NCI-H2196 treated with DMSO at 0.1 percent for 48 hours (cell line): Measurements from ENCODE around the gene PCDHAC2.
A peak's percentile ranks its signal among the peaks of the same experiment; 100 is the strongest.

ENCODE experiments used
- DNase-seq: peaks from one replicate; lab custom pipeline; 2025; ENCODE audit not compliant: unreplicated experiment; lab: John Stamatoyannopoulos, UW

PCDHAC2 gene, protein sequence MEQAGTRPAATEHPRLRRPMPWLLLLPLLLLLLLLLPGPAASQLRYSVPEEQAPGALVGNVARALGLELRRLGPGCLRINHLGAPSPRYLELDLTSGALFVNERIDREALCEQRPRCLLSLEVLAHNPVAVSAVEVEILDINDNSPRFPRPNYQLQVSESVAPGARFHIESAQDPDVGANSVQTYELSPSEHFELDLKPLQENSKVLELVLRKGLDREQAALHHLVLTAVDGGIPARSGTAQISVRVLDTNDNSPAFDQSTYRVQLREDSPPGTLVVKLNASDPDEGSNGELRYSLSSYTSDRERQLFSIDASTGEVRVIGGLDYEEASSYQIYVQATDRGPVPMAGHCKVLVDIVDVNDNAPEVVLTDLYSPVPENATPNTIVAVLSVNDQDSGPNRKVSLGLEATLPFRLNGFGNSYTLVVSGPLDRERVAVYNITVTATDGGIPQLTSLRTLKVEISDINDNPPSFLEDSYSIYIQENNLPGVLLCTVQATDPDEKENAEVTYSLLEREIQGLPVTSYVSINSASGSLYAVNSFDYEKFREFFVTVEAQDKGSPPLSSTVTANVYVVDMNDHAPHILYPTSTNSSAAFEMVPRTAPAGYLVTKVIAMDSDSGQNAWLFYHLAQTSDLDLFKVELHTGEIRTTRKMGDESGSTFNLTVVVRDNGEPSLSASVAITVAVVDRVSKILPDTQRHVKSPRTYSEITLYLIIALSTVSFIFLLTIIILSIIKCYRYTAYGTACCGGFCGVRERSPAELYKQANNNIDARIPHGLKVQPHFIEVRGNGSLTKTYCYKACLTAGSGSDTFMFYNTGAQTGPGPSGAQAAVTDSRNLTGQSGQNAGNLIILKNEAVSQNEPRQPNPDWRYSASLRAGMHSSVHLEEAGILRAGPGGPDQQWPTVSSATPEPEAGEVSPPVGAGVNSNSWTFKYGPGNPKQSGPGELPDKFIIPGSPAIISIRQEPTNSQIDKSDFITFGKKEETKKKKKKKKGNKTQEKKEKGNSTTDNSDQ

DNA sequence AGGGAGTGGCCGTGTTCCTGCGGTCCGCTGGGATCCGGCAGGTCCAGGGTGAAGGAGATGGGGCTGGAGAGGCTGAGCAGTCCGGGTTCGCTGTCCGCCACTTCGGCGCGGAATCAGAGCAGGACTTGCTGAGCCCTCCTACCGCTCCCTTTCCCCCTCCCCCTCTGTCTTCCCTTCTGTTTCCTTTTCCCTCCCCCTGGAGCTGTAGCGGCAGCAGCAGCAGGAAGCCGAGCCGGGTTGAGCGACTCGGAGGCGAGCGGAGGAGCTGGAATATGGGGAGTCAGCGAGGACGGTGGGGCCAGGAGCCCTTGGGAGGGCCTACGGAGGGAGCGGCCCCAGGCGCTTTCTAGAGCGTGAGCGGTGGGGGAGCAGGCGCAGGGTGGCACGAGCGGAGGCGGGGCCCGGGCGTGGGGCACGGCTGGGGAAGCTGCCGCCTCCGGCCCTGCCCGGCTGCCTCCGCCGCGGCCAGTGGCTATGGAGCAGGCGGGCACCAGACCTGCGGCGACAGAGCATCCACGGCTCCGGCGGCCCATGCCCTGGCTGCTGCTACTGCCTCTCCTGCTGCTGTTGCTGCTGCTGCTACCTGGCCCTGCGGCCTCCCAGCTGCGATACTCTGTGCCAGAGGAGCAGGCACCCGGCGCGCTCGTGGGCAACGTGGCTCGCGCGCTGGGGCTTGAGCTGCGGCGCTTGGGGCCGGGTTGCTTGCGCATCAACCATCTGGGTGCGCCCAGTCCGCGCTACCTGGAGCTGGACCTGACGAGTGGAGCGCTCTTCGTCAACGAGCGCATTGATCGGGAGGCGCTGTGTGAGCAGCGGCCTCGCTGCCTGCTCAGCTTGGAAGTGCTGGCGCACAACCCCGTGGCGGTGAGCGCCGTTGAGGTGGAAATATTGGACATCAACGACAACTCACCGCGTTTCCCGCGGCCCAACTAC is at the start of gene PCDHAC2:
Gene PCDHAC2 (plus strand): TSS at position 184 of the 933 bp plus-strand sequence. CDS start 291 bp downstream, at position 475.
- peak; percentile 26 for DNase-seq

DNA sequence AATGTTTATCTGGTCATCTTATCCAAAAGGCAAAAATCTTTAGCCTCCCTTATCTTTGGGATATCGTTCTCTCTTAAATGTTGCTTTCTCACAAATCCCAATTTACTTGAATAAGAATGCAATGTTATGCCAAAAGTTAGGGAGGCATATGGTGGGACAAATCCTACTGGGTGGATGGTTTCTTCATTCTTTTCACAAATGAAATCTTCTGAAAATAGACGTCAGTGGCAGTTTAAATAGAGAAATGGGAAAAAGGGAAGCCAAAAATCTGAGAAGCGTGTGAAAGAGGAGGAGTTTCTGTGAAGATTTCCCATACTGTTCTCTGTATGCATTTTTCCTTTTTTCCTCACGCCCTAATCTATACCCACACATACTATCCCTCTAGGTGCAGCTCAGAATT is 42.7 kb upstream of the PCDHAC2 start:
- DNase-seq: no peak

DNA sequence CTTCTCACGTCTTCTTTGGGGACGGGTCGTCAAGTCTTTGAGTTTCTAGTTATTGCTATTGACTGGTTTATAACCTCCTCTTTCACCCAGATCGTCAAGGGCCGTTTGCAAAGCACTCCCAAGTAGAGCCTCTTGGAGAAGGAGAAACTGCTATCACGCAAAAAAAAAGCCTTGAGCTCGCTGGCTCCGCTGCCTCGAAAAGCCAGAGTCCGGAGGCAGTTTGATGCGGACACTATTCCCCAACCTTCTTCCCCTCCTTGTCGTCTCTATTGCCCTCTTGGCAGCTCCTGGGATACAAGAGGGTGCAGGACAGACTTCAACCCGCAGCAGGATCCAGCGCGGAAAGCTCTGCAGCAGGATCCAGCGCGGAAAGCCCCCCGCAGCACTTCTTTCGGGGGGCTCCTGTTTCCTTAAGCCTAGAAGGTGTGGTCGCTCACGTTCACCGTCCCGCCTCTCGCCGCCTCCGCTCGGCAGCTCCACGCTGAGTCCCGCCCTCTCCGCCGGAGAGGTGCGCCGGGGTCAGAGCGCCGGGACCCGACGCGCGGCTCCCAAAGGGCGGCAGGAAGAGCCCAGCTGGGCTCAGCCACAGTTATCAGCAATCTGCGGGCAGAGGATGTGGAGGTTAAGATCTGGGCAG is 40.4 kb upstream of the PCDHAC2 start, which contains the start of gene PCDHAC1:
Gene PCDHAC1 (plus strand): TSS at position 494 of the 637 bp plus-strand sequence. CDS start 594 bp downstream, outside the sequence.
- DNase-seq: peak; percentile 70

DNA sequence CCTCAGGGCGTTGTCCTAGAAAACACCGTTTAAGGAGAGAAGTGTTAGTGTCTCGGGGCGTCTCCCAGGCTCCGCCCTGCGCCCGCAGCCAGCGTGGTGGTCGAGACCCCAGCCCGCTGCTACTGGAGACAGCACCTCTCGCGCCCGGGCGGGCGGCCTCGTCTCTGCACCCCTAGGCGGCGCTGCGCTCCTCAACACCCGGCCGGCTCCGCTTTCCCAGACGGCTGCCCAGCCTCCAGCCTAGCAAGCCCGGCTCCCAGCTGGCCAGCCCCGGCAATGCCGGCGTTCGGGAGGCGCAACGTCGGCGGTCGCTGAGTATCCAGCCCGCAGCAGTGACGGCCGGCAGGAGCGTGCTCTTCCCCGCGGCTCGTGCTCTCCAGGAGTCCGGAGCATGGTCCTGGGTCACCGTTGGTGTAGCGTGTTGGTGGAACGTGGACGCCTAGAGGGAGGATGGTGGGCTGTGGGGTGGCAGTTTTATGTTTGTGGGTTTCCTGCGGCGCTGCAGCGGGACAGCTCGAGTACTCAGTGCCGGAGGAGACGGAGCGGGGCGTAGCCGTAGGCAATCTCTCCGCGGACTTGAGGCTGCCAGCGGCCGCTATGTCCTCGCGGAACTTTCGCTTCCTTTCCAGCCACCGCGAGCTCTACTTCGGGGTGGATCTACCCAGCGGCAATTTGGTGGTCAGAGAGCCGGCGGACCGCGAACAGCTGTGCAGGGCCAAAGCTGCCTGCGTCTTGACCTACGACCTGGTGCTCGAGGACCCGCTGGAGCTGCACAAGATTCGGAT is 39.6 kb upstream of the PCDHAC2 start:
- DNase-seq: peak; percentile 80

DNA sequence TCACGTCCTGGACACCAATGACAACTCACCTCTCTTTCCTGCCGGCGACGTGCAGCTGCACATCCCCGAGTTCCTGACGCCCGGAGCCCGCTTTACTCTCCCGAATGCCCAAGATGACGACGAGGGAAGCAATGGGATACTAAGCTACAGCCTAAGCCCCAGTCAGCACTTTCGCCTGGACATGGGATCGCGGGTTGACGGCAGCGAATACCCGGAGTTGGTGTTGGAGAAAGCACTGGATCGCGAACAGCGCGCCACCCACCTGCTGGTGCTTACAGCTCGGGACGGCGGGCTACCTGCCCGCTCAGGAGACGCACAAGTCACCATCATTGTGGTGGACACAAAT is 39.1 kb upstream of the PCDHAC2 start:
- DNase-seq: no peak

DNA sequence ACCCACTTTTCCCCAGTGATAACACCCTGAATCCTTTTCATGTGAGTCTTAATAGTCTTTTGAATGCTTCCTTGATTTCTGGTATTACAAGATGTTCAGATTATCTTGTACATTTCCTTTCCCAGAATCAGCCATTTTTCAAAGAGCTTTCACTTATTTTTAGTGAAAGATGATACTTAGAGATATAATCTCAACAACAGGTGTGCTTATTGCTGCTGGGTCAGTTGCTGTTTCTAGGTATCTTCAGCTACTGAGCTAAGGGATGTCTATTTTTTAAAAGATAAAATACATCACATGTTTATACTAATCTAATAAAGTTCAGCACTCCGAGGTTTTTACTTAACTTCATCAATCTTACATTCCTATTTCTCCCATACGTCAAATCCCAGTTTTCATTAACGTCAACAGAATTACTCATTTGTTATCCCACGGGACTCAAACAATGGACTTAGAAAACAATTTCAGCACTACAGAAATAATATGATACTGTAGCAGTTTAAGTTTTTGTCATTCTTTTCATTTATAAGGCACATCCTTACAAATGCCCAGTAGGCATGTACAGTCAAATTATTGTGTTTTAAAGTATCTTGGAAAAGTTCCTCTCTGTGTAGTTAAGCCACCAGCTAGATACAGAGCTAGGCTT is 31.2 kb upstream of the PCDHAC2 start:
- no peak for DNase-seq

DNA sequence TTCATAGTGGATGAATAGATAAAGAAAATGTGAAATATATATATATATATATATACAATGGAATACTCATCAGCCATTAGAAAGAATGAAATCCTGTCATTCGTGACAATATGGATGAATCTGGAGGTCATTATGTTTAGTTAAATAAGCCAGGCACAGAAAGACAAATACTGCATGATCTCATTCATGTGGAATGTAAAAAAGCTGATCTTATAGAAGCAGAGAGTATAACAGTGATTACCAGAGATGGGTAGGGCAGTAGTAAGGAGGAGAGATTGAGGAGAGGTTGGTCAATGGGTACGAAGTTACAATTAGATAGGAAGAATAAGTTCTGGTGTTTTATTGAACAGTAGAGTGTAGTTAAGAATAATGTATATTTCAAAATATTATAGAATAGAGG is 19.7 kb upstream of the PCDHAC2 start:
- no peak for DNase-seq

DNA sequence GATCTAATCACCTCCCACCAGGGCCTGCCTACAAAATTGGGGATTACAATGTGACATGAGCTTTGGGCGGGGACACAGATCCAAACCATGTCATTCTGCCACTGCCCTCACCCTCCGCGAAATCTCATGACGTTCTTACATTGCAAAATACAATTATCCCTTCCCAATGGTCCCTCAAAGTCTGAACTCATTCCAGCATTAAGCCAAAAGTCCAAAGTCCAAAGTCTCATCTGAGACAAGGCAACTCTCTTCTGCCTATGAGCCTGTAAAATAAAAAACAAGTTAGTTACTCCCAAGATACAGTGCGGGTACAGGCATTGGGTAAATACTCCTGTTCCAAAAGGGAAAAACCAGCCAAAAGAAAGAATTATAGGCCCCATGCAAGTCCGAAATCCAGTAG is 14.6 kb upstream of the PCDHAC2 start:
- no peak for DNase-seq

DNA sequence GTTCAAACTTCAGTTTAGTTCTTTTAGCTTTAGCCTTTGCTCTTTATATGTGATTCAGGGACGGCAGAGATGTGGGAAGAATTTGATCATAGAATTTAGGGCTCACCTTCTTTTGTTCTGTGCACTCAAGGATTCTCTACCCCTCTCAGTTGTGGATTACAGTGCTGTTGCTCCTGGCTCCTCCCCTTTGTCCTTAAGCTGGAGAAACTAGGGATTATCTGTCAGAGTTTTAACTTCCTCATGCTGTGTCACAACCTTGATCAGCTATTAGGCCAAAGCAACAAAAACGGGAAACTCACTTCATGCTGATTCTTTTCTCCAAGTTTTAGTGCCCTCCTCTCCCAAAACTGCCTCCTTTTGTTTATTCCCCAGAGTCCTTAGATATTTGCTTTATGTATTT is 13.0 kb upstream of the PCDHAC2 start:
- no peak for DNase-seq

DNA sequence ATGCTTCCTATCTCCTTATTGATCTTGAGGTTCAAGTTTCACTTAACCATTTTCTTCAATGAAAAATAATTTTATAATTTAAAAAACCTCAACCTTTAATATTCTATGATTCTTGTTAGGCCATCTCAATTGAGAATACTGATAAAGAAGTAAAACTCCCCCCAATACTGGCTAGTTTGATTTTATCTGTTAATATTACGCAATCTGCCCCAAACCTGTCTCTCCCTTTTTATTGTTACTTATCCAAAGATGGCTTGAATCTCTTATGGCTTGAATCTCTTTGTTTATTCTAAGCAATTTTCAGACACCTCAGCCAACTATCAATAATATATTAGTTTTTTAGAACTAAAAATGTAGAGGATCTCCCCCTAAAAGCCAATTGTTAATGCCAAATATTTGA is 4.1 kb upstream of the PCDHAC2 start:
- DNase-seq: no peak

DNA sequence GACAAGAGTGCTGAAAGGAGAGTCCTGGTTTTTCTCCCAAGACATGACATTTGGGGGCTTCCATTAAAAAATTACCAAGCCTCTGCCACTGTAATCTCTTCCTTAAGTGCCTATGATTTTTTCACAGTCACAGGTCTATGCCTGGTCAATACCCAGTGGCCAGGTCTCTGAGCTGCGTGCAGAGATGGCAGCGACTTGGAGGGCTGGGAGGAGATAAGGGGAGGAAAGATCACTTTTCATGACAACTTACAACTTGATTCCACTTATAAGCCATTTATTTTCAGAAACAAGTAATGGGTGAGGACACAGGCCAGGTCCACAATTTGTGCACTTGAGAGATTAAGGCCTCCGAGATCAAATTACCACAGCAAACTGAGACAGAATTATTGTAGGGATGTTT is 1.9 kb upstream of the PCDHAC2 start:
- DNase-seq: no peak

DNA sequence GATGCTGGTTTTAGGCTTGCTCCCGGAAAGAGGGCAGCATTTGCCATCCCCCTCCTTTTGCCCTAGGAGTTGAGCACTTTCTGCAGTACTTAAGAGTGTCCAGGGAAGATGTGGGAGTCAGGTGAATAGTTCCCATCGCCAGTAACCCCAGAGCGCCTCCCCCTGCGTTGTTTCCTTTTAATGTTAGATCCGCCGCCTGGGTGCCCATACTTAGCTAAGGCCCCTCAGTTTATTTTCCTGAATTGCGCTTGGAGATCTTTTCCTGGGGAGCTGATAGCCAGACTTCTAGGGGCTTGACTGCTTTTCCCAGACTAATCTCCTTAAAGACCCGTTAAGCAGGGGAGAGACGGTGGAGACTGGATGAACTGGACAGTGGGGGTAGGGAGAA is 377 bp upstream of the PCDHAC2 start:
- no peak for DNase-seq

DNA sequence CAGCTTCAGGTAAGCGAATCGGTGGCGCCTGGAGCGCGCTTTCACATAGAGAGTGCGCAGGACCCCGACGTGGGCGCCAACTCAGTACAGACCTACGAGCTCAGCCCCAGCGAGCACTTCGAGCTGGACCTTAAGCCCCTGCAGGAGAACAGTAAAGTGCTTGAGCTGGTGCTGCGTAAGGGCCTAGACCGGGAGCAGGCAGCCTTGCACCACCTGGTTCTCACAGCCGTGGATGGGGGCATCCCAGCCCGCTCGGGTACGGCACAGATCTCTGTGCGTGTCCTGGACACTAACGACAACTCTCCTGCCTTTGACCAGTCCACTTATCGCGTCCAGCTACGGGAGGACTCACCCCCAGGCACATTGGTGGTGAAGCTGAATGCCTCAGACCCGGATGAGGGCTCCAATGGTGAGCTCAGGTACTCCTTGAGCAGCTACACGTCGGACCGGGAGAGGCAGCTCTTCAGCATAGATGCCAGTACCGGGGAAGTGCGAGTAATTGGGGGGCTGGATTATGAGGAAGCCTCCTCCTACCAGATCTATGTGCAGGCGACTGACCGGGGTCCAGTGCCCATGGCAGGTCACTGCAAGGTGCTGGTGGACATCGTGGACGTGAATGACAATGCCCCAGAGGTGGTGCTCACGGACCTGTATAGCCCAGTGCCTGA is 1.1 kb downstream of the PCDHAC2 start:
- DNase-seq: no peak

DNA sequence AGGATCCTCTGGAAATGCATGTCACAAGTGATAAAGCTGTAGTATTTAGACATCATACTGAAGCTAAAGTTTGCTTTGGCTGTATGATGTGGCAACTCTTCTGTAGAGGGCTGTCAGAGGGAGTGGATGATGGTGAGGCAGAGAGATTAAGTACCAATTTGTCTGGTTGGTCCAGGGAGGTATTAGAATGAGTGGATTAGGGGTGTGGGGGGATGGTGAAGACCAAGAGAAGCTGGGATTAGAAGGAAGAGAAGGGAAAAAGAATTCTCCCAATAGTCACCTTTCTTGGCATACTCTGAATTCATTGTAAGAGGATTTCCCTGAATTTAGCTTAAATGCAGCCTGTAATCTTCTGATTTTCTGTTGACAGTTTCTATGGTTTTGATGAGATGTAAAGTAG is 3.6 kb downstream of the PCDHAC2 start:
- DNase-seq: no peak

DNA sequence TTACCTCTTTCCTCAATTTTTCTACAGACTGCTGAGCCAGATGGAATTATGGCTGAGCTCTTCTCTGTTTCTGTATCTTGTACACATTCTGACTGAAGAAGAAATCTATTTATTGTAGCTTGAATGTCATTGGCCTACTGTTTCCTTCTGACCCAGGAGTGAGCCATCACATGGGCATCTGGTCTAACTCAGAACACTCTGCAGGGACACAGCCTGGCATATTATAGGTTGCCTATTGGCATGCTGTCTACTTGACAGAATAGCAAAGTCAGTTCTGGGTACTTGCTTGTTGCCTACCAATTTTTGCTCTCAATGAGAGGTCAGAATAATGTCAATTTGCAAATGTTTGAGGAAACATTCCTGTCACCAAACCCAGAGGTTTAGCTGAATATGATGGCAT is 7.3 kb downstream of the PCDHAC2 start:
- no peak for DNase-seq

DNA sequence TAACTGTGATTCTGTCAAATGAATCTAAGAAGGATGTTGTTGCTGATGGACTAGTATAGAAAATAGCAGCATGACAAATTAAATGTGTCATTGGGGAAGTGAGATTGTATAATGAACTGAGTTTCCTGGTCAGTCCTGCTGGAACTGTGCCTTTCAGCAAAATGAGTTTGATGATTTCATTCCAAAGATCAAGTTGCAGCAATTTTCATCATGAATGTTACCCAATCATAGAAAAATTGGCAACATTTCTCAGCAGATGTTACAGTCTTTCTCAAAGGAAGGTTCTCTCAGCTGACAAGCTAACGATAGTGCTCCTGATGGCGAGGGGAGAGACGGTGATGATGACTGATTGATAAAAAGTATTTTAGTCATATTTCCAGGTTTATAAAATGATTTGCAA is 10.7 kb downstream of the PCDHAC2 start:
- DNase-seq: peak; percentile 28

DNA sequence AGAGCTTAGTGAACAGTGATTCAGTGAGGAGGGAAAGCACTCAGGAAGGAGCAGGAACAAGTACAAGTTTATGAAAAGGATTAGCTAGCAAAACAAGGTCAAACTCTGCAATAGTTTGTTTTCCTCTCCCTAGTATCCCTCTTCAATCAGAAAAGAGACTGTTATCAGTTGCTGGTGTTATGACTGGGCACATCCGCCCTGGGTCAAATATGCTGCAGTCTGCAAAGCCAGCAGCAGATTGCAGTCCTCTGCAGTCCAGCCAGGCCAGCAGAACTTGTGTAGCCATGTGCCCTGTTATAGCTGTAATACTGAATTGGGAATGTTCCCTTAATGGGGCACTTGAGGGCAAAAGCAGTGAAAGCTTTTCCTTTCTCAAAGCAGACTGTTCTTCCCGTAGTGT is 12.0 kb downstream of the PCDHAC2 start:
- DNase-seq: no peak

DNA sequence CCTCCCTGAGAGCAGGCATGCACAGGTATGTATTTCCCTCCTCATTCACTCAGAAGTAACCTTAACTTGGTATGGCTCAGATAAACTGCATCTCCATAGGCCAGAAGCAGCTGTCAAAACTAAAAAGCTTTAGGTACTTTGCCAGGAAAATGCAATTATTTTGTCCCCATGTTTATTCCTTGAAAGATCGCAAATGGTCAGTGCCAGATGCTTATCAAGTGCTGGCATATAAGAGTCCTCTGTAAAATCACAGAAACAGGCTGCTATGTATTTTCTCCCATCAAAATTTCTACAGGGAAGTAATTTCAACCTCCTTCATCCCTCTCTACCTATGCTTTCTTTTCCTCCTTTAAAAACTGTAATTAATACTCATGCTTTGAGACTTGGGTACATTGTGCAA is 12.7 kb downstream of the PCDHAC2 start:
- DNase-seq: no peak
